ENCODE results near the gene C5orf58. TPM values are rescaled to one million over a fixed set of nuclear protein-coding genes. Genes with fewer than 3 reads are reported as not detected.

The C5orf58 gene
- total RNA-seq, 1 donor from 2014 or later = not detected

GRCh38 chr5:170285181-170285580 lies 52.4 kb downstream of the C5orf58 start:
- Mint-ChIP-seq H3K4me1 (peaks cover 6% of the 10 kb centered on the region), H3K4me3 (no peak overlapping the region), H3K27me3 (ENCODE audit: low read depth) (peaks cover 3% of the 10 kb centered on the region), H3K27ac (ENCODE audit: unreplicated experiment) (no peak overlapping the region), H3K36me3 (ENCODE audit: low read depth) (peaks cover 5% of the 10 kb centered on the region), H3K9me3 (peaks cover 13% of the 10 kb centered on the region)
- no peak for DNase-seq (ENCODE audit: low read depth, low spot score)
- no peak for TF ChIP-seq CTCF (conservative IDR thresholded peaks at IDR 0.05)

DNA sequence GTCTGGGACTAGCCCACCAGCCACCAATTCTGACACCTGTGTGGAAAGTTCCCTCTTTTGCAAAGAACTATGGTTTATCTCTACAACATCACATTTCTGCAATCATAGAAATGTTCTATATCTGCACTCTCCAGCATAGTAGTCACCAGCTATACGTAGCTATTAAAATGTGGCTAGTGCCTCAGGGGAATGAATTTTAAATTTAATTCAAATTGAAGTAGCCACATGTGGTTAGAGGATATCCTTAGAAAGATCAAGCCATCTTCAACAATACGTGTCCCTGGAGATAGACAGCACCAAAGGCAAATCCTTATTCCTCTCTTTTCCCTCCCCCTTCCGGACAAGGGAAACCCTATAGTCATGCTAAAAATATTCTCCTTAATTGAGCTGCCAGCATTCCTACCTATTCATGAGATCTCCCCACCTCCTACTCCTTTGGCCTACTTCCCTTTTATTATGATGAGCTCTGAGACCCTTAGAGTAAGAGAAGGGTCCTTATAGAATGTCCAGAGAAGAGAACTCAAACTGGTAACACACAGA lies 53.7 kb downstream of the C5orf58 start:
- Mint-ChIP-seq H3K27ac (ENCODE audit: unreplicated experiment) (no peak overlapping the region), H3K9me3 (peaks cover 17% of the 10 kb centered on the region), H3K4me1 (peaks cover 4% of the 10 kb centered on the region), H3K4me3 (no peak overlapping the region), H3K36me3 (ENCODE audit: low read depth) (peaks cover 5% of the 10 kb centered on the region), H3K27me3 (ENCODE audit: low read depth) (peaks cover 3% of the 10 kb centered on the region)
- DNase-seq (ENCODE audit: low read depth, low spot score) = no peak
- TF ChIP-seq CTCF (conservative IDR thresholded peaks at IDR 0.05) = no peak

DNA sequence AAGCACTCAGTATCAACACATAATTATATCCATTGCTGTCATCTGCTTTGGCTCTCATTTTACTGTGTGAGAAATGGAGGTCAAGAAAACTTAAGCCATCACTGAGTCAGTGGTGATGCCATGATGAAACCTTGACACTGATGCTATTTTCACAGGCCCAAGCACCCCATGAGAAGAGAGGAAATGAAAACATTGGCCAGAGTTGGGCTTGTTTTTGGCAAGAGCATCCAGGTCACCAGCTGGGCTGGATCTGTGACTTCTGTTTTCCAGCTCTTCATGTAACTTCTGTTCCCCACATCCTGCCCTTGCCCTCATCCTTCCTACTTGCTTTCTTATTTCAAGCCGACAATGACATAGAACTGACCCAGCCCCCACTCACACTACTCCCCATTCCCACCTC lies 54.7 kb downstream of the C5orf58 start:
- Mint-ChIP-seq H3K36me3 (ENCODE audit: low read depth) (peaks cover 5% of the 10 kb centered on the region), H3K27ac (ENCODE audit: unreplicated experiment) (no peak overlapping the region), H3K9me3 (peaks cover 17% of the 10 kb centered on the region)

DNA sequence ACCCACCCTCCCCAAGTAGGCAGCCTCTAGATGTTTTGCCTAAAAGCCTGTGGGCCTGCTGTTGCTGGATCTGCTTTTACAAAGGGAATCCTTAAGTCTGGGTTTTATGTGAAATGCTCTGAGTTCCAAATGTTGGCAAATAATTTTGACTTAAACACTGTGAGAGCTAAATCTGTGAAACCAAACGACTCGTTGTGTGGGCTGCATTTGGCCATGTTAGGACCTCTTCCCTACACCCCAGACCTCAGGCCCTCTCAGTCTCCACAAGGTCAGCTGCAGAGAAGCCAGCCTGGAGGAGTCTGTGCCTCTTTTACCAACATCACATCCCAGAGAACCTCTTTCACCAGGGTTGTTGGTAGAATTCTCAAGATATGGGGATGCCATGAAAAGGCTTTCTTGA lies 55.4 kb downstream of the C5orf58 start:
- Mint-ChIP-seq H3K4me1 (peaks cover 4% of the 10 kb centered on the region), H3K36me3 (ENCODE audit: low read depth) (peaks cover 5% of the 10 kb centered on the region), H3K9me3 (peaks cover 17% of the 10 kb centered on the region), H3K4me3 (no peak overlapping the region), H3K27me3 (ENCODE audit: low read depth) (peaks cover 3% of the 10 kb centered on the region), H3K27ac (ENCODE audit: unreplicated experiment) (no peak overlapping the region)
- TF ChIP-seq CTCF (conservative IDR thresholded peaks at IDR 0.05) = no peak
- DNase-seq (ENCODE audit: low read depth, low spot score) = no peak

More for the DNA sequence above, 54.7 kb downstream of the C5orf58 start:
- Mint-ChIP-seq H3K4me1 (peaks cover 4% of the 10 kb centered on the region), H3K27me3 (ENCODE audit: low read depth) (peaks cover 3% of the 10 kb centered on the region), H3K4me3 (no peak overlapping the region)
- no peak for TF ChIP-seq CTCF (conservative IDR thresholded peaks at IDR 0.05)
- no peak for DNase-seq (ENCODE audit: low read depth, low spot score)

DNA sequence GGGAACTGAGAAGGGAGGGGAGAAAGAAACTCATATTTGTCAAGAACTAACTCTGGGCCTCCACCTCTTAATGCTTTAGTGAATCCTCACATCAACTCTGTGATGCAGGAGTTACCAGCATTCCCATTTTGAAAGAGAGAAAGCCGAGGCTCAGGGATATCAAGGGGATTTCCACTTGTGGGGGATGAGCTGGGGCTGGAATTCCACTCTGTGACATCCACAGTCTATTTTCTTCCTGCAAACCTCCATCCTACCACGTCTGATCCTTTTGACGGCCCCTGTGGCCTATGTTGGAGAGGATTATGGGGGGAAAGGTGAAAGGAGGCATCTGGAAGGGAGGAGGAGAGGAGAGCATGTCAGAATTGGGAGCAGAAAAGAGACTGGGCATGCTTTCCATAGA lies 55.8 kb downstream of the C5orf58 start:
- TF ChIP-seq CTCF (conservative IDR thresholded peaks at IDR 0.05) = no peak
- Mint-ChIP-seq H3K27me3 (ENCODE audit: low read depth) (peaks cover 2% of the 10 kb centered on the region), H3K4me1 (peaks cover 8% of the 10 kb centered on the region), H3K9me3 (peaks cover 17% of the 10 kb centered on the region), H3K4me3 (no peak overlapping the region), H3K27ac (ENCODE audit: unreplicated experiment) (no peak overlapping the region), H3K36me3 (ENCODE audit: low read depth) (peaks cover 5% of the 10 kb centered on the region)
- DNase-seq (ENCODE audit: low read depth, low spot score) = no peak

Data from neural crest cell (in vitro differentiated cells).